Mesothelial cell of epicardium (in vitro differentiated cells): ENCODE measurements around the gene KCNJ10. TPM values are rescaled to one million over a fixed set of nuclear protein-coding genes. Genes with fewer than 3 reads are reported as not detected.

Source experiments
- DNase-seq, 2 experiments: peaks; one replicate each; pipeline ENCODE4 v3.0.0; 2021; ENCODE audit warnings: low spot score in 2 of 2; ENCODE audit not compliant: unreplicated experiment in 2 of 2
- H3K27ac Mint-ChIP-seq: 2 replicates; pipeline ENCODE4 v1.8.0; 2021; ENCODE audit warnings: mixed read lengths
- H3K27me3 Mint-ChIP-seq: 2 replicates; pipeline ENCODE4 v1.8.0; 2021; ENCODE audit warnings: low read depth, mixed read lengths
- H3K36me3 Mint-ChIP-seq: 2 replicates; pipeline ENCODE4 v1.8.0; 2021; ENCODE audit warnings: mixed read lengths
- H3K4me1 Mint-ChIP-seq: 2 replicates; pipeline ENCODE4 v1.8.0; 2021; ENCODE audit warnings: mixed read lengths
- H3K4me3 Mint-ChIP-seq: 2 replicates; pipeline ENCODE4 v1.8.0; 2021; ENCODE audit warnings: mild to moderate bottlenecking, moderate library complexity, mixed read lengths
- H3K9me3 Mint-ChIP-seq: 2 replicates; pipeline ENCODE4 v1.8.0; 2021; ENCODE audit warnings: mixed read lengths
- total RNA-seq: library from RNA; stranded (reverse); gene quantifications from 3 replicates; pipeline ENCODE4 v1.2.1, GENCODE V29; 2021
- TF ChIP-seq, protein P1 (sequence below): fragments of 200-600 bp; sonication (generic); IDR thresholded peaks from one replicate; pipeline ENCODE4 v1.5.0; 2021; ENCODE audit warnings: antibody characterized with exemption; ENCODE audit not compliant: unreplicated experiment

Gene KCNJ10
- total RNA-seq, 1 donor from 2014 or later, result 0.27 TPM

DNA sequence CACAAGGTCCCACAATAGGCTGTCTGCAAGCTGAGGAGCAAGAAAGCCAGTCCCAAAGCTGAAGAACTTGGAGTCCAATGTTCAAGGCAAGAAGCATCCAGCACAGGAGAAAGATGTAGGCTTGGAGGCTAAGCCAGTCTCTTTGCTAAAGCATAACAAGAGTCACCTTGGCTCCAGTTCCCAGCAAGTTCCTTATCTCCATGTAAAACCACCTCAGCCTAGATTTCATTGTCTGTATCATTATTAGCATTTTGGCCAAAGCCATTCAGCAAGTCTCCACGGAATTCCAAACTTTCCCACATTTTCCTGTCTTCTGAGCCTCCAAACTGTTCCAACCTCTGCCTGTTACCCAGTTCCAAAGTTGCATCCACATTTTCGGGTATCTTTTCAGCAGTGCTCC is 75.1 kb downstream of the KCNJ10 start:
- Mint-ChIP-seq H3K4me1 (peaks cover 3% of the 10 kb centered on the region), H3K27me3 (peaks cover 11% of the 10 kb centered on the region), H3K36me3 (no peaks in the 10 kb centered on the region), H3K27ac (no peak overlapping the region), H3K4me3 (no peak overlapping the region), H3K9me3 (no peaks in the 10 kb centered on the region)
- TF ChIP-seq, protein P1, sequence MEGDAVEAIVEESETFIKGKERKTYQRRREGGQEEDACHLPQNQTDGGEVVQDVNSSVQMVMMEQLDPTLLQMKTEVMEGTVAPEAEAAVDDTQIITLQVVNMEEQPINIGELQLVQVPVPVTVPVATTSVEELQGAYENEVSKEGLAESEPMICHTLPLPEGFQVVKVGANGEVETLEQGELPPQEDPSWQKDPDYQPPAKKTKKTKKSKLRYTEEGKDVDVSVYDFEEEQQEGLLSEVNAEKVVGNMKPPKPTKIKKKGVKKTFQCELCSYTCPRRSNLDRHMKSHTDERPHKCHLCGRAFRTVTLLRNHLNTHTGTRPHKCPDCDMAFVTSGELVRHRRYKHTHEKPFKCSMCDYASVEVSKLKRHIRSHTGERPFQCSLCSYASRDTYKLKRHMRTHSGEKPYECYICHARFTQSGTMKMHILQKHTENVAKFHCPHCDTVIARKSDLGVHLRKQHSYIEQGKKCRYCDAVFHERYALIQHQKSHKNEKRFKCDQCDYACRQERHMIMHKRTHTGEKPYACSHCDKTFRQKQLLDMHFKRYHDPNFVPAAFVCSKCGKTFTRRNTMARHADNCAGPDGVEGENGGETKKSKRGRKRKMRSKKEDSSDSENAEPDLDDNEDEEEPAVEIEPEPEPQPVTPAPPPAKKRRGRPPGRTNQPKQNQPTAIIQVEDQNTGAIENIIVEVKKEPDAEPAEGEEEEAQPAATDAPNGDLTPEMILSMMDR, result no peak
- DNase-seq, result no peak

DNA sequence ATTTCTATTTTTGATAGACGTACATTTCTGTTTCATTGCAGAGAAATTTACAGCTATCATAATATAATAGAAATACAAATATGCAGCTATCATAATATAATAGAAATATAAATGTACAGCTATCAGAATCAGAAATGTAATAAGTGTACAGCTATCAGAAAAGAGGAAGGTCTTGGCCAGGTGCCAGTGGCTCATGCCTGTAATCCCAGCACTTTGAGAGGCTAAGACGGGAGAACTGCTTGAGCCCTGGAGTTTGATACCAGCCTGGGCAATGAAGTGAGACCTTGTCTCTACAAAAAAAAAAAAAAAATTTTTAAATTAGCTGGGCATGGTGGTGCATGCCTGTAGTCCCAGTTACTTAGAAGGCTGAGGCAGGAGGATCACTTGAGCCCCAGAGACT is 76.0 kb downstream of the KCNJ10 start:
- Mint-ChIP-seq H3K27me3 (peaks cover 7% of the 10 kb centered on the region), H3K27ac (no peak overlapping the region), H3K4me1 (peaks cover 3% of the 10 kb centered on the region), H3K4me3 (no peak overlapping the region), H3K36me3 (no peaks in the 10 kb centered on the region), H3K9me3 (no peaks in the 10 kb centered on the region)
- no peak for DNase-seq
- TF ChIP-seq, protein P1, result no peak

DNA sequence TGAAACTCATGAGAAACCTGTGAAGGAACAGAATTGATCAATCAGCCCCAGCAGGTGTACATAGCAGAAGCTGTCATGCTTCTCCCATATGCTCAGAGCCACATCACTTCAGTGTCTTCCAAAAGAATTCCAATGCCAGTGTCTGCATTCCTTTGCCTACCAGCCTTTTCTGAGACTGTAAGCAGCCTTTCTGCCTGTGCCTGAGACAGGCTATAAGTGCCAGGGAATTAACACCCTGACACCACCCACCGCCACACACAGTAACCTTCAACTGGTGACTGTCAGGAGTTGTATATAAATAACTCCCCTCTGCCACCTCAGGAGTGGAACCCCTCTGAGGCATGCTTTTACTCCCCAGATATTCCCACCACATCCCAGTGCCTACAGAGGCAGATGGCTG is 77.8 kb downstream of the KCNJ10 start:
- H3K27me3 Mint-ChIP-seq, result peaks cover 6% of the 10 kb centered on the region

DNA sequence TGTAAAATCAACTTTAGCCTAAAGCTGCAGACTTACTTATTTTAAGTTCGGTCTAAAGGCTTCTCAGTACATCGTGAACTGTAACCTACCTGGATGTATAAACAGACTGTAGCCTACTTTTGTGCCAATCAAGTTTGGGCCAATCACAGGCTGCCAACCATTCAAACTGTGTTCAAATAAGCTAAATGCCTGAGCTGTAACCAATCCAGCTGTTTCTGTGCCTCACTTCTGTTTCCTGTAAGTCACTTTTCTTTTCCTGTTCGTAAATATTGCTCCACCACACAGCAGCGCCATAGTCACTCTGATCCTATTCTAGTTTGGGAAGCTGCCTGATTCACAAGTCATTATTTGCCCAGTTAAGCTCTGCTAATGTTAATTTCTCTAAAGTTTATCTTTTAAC is 78.4 kb downstream of the KCNJ10 start:
- H3K9me3 Mint-ChIP-seq, result no peaks in the 10 kb centered on the region
- TF ChIP-seq, protein P1, result no peak
- DNase-seq, result no peak

More for the DNA sequence above, 77.8 kb downstream of the KCNJ10 start:
- Mint-ChIP-seq H3K27ac (no peak overlapping the region), H3K36me3 (no peaks in the 10 kb centered on the region), H3K4me1 (peaks cover 3% of the 10 kb centered on the region), H3K9me3 (no peaks in the 10 kb centered on the region), H3K4me3 (no peak overlapping the region)
- TF ChIP-seq, protein P1, result no peak
- no peak for DNase-seq

DNA sequence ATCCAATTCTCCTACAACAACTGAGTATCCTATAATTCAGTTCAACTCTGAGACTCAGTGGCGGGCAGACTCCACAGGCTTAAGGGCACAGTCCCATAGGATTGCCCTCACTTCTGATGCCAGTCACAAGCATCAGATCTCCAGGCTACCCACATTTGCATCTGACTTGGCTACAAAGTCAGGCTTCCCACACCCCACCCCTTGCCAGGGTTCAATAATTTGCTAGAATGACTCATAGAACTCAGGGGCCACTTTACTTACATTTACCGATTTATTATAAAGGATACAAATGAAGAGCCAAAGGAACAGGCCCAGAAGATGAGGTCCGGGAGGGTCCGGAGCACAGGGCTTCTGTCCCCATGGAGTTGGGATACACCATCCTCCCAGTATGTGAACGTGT is 80.0 kb downstream of the KCNJ10 start:
- Mint-ChIP-seq H3K4me3 (no peak overlapping the region), H3K27ac (no peak overlapping the region), H3K27me3 (peaks cover 2% of the 10 kb centered on the region), H3K9me3 (no peaks in the 10 kb centered on the region), H3K36me3 (no peaks in the 10 kb centered on the region), H3K4me1 (no peaks in the 10 kb centered on the region)
- TF ChIP-seq, protein P1, result no peak
- DNase-seq, result no peak

More for the DNA sequence above, 78.4 kb downstream of the KCNJ10 start:
- Mint-ChIP-seq H3K36me3 (no peaks in the 10 kb centered on the region), H3K27ac (no peak overlapping the region), H3K27me3 (peaks cover 4% of the 10 kb centered on the region), H3K4me1 (peaks cover under 1% of the 10 kb centered on the region), H3K4me3 (no peak overlapping the region)

DNA sequence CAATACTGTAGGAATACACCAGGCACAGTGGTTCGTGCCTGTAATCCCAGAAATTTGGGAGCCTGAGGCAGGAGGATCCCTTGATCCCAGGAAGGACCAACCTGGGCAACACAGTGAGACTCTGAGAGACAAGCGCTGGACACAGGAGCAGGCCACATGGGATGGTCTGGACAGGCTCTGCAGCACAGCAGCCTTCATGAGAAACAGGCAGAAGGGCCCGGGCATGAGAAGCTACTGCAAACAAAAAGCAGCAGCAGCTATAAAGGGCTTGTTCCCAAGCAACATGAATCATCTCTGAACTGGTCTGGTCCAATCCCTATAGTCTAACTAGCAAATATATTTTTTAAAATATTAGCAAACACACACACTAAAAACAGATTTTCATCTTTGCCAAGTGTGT is 80.4 kb downstream of the KCNJ10 start:
- Mint-ChIP-seq H3K4me1 (no peaks in the 10 kb centered on the region), H3K27me3 (peaks cover 2% of the 10 kb centered on the region), H3K4me3 (no peak overlapping the region), H3K9me3 (no peaks in the 10 kb centered on the region), H3K27ac (no peak overlapping the region), H3K36me3 (no peaks in the 10 kb centered on the region)
- TF ChIP-seq, protein P1, result no peak
- DNase-seq, result no peak
